ENCODE results near the gene ALOX12B. TPM values are rescaled to one million over a fixed set of nuclear protein-coding genes. Genes with fewer than 3 reads are reported as not detected.

ALOX12B gene
- polyA plus RNA-seq, 2 of the 4 experiments (the other 2 are of a cell fraction): 0.63 to 1.0 TPM

- TF ChIP-seq, protein P1, sequence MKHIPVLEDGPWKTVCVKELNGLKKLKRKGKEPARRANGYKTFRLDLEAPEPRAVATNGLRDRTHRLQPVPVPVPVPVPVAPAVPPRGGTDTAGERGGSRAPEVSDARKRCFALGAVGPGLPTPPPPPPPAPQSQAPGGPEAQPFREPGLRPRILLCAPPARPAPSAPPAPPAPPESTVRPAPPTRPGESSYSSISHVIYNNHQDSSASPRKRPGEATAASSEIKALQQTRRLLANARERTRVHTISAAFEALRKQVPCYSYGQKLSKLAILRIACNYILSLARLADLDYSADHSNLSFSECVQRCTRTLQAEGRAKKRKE (CRISPR knock-in tag; IDR thresholded peaks at IDR 0.05; ENCODE audit: low read depth): no peak
- TF ChIP-seq RAD21 (conservative IDR thresholded peaks at IDR 0.05 in 1 of 2, IDR thresholded peaks at IDR 0.05 in 1 of 2): no peak
- no peak for TF ChIP-seq HMGXB4 (CRISPR knock-in tag; IDR thresholded peaks at IDR 0.05; ENCODE audit: borderline replicate concordance)
- no peak for TF ChIP-seq NR3C1 (IDR thresholded peaks at IDR 0.05)
- TF ChIP-seq BCL3 (IDR thresholded peaks at IDR 0.05): no peak
- TF ChIP-seq ZFP36 (IDR thresholded peaks at IDR 0.05; ENCODE audit: borderline replicate concordance, partially characterized antibody): no peak
- no peak for TF ChIP-seq REST (IDR thresholded peaks at IDR 0.05)
- TF ChIP-seq KDM5A (IDR thresholded peaks at IDR 0.05): no peak
- TF ChIP-seq NPAS2 (CRISPR knock-in tag; IDR thresholded peaks at IDR 0.05; ENCODE audit: borderline replicate concordance): no peak
- no peak for TF ChIP-seq POLR2A (IDR thresholded peaks at IDR 0.05; ENCODE audit: low read length)
- TF ChIP-seq ESRRA (IDR thresholded peaks at IDR 0.05; ENCODE audit: borderline replicate concordance, low read length): no peak
- no peak for TF ChIP-seq FOSL2 (IDR thresholded peaks at IDR 0.05)
- no peak for TF ChIP-seq FOSL2 (CRISPR knock-in tag; IDR thresholded peaks at IDR 0.05)
- no peak for TF ChIP-seq RARB (CRISPR knock-in tag; IDR thresholded peaks at IDR 0.05)
- TF ChIP-seq SMC3 (IDR thresholded peaks at IDR 0.05): no peak
- TF ChIP-seq HOXA7 (CRISPR knock-in tag; IDR thresholded peaks at IDR 0.05): no peak
- TF ChIP-seq, protein P2, sequence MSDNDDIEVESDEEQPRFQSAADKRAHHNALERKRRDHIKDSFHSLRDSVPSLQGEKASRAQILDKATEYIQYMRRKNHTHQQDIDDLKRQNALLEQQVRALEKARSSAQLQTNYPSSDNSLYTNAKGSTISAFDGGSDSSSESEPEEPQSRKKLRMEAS (IDR thresholded peaks at IDR 0.05): no peak
- TF ChIP-seq RCOR1 (IDR thresholded peaks at IDR 0.05; ENCODE audit: low read depth, low read length): no peak
- Histone ChIP-seq H3K27ac (no peak overlapping the region), H3K4me2 (no peak overlapping the region), H3K4me3 (no peak overlapping the region), H3K4me1 (no peaks in the 10 kb centered on the region), H3K9me3 (no peaks in the 10 kb centered on the region)
- ATAC-seq: peak in 1 of 2 experiments; percentile 51; a peak in 4 of 6 replicates
- 55% methylated on average over 6 of the region's 6 CpGs for WGBS (ENCODE audit: missing lambda C conversion rate)
- DNase-seq (ENCODE audit: low read depth in 1 of 2, low spot score in 1 of 2): no peak
- ChIA-PET POLR2A (no interaction called here), CTCF (interaction anchor here (1.0 to 27.4 kb wide), 12 partner anchors 9 to 220 kb away, joined by 3 to 1490 read pairs (median 4); partner anchors contain the start of genes ALOXE3 and PFAS)
- FAIRE-seq: no peak
Measured at GRCh38 chr17:8095361-8095760, 7.8 kb upstream of the ALOX12B start.

GRCh38 chr17:8091033-8091687 is 3.6 kb upstream of the ALOX12B start:
- CTCF ChIA-PET: interaction anchor here (0.6 to 27.4 kb wide), 5 partner anchors 14 to 224 kb away, joined by 3 to 1490 read pairs (median 444); partner anchors contain the start of gene ALOXE3

More at GRCh38 chr17:8091033-8091687, 3.6 kb upstream of the ALOX12B start:
- no peak overlapping the region for H3K4me2 ChIP-seq
- H3K4me1 ChIP-seq: no peaks in the 10 kb centered on the region
- no peak for FAIRE-seq
- H3K4me3 ChIP-seq: no peak overlapping the region
- WGBS (ENCODE audit: missing lambda C conversion rate): 44% methylated on average over 9 of the region's 9 CpGs
- DNase-seq (ENCODE audit: low read depth in 1 of 2, low spot score in 1 of 2): no peak
- no peak overlapping the region for H3K27ac ChIP-seq
- H3K9me3 ChIP-seq: no peaks in the 10 kb centered on the region
- POLR2A ChIA-PET: interaction anchor here (1.3 kb wide), 1 partner anchor 9 kb away, joined by 6 read pairs; no protein-coding TSS in a partner anchor
- TF ChIP-seq EHF (CRISPR knock-in tag; IDR thresholded peaks at IDR 0.05) (no peak), POLR2AphosphoS2 (conservative IDR thresholded peaks at IDR 0.05; ENCODE audit: low read length) (no peak), CHD2 (IDR thresholded peaks at IDR 0.05; ENCODE audit: low read length, partially characterized antibody) (no peak), CBX2 (IDR thresholded peaks at IDR 0.05; ENCODE audit: borderline replicate concordance, low read depth) (no peak)
- ATAC-seq: no peak
